Measurements from ENCODE around the gene MSH2.
A peak's percentile ranks its signal among the peaks of the same experiment; 100 is the strongest.

Gene MSH2

GRCh38 chr2:47508641-47509040 lies 105.7 kb downstream of the MSH2 start:
- no peak for DNase-seq (ENCODE audit: low read depth in 2 of 2)

DNA sequence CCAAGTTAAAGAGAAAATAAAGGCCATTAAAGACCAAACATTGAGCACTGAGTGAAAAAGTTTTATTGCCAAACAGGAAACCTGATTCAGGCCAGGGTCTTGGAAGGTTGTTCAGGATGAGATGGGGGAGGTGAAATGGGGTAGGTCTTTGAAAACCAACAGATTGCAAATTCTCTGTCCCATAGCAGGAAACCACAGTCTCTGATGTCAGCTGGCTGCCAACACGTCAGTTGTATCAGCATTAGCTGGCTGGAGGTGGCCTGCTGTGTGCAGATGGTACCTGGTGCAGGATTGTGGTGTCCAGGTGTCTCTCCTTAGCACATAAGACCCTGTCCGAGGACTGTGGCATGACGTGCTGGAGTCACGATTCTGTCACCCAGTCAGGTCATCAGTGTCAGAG lies 106.3 kb downstream of the MSH2 start:
- no peak for DNase-seq (ENCODE audit: low read depth in 2 of 2)

DNA sequence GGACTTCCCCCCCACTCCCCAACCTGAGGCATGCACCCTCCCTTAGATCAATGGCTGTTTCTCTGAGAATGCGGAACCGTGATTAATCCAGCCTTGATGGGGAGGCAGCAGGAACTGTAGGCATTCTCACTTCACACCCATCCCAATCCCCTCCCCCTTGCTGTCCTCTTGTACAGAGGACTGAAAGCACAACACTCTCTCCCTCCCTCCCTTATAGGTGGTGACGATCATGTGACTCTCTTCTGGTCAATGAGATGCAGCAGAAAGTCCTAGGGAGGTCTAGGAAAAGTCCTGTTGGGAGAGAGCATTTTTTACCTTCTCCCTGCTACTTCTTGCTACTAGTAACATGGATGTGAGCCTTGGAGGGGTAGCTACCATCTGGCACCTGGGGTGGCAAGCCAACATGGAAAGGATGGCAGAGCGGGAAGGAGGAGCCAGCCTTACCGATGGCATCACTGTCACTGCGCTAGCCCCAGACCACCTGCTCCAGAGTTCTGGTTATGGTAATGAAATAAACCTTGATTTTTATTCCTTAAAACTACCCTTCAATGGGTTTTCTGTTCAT lies 106.9 kb downstream of the MSH2 start:
- DNase-seq (ENCODE audit: low read depth in 2 of 2): no peak

DNA sequence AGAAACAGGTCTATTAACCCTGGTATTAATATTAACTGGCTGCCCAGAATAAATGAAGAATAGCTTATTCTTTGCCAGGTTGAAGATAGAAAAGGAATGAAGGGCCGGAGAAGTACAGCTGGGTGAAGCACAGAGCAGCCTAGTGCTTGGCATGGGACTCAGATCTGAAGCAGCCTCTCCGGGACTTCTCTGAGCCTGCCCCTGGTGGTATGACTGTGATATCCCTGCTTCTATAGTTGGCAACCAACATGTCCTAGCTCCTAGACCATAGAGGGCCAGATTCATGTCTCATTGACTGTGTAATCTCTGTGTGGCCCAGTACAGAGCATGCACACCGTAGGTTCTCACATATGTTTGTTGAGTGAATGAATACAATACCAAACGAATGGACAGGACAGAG lies 107.8 kb downstream of the MSH2 start:
- no peak for DNase-seq (ENCODE audit: low read depth in 2 of 2)

GRCh38 chr2:47512581-47513083 lies 109.7 kb downstream of the MSH2 start:
- DNase-seq (ENCODE audit: low read depth in 2 of 2): no peak

DNA sequence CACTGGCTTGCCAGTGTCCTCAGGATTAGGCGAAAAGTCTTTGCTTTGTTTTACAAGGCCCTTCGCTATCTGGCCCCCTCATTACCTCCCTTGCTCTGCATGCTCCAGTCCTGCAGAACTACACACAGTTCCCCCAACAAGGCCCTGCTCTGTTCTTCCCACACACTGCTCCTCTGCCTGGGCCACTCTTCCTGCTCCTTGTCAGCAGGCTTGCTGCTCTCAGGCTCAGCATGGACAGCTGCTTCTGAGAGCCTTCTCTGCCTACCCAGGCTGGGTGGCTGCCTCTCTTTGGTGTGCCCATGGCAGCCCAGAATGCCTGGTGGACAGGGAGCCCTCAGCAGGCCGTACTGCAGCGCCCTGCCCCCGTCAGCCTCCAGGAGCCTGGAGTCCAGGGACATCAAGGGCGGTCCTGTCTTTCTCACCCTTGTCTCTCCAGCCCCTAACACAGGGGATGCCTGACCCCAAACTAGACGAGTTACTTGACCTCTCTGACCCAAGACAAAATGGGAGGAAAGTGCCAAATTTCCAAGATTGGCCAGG lies 111.1 kb downstream of the MSH2 start:
- DNase-seq (ENCODE audit: low read depth in 2 of 2): no peak

GRCh38 chr2:47516360-47517104 lies 113.6 kb downstream of the MSH2 start:
- DNase-seq (ENCODE audit: low read depth in 2 of 2): no peak

- no peak for DNase-seq (ENCODE audit: low read depth in 2 of 2)
Observed at GRCh38 chr2:47518497-47519146, 115.7 kb downstream of the MSH2 start.

GRCh38 chr2:47519147-47519537 lies 116.2 kb downstream of the MSH2 start:
- DNase-seq (ENCODE audit: low read depth in 2 of 2): no peak

DNA sequence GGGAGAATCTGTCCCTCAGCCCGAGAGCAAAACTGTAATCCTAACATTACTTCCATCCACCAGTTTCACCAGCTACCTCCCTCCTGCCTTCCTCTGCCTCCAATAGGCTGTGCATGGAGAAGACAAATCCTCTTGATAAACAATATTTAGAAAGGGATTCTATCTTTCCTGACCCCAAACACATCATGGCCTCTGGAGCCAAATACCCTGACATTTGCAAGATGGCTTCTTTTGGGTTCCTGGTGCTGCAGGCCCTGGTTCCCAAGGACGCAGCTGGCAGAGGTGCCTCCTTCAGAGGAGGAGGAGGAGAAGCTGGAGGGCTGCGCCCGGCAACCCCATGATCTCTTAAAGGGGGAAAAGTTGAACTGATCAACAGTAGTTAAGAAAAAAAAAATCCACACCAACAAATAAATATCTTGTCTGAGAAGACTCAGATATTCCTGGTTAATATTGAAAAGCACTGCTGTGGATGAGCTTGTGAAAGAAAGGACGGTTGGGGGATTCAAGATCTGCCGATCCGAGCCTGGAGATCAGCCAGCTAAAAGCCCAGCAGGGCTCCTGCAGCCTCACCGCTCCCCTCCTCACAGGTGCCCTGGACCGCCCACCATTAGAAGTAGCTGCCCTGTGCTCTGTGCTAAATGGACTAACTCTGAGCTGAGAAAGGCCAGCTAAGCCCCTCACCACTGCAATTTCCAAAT lies 116.8 kb downstream of the MSH2 start:
- no peak for DNase-seq (ENCODE audit: low read depth in 2 of 2)

- DNase-seq (ENCODE audit: low read depth in 2 of 2): peak in 1 of 2 experiments; percentile 25
Observed at GRCh38 chr2:47520302-47520630, 117.3 kb downstream of the MSH2 start.

GRCh38 chr2:47520825-47521665 lies 118.1 kb downstream of the MSH2 start:
- DNase-seq (ENCODE audit: low read depth in 2 of 2): no peak

- DNase-seq (ENCODE audit: low read depth in 2 of 2): no peak
Observed at GRCh38 chr2:47521666-47522285, 118.8 kb downstream of the MSH2 start.

- DNase-seq (ENCODE audit: low read depth in 2 of 2): no peak
Observed at GRCh38 chr2:47525167-47525566, 122.2 kb downstream of the MSH2 start.

- no peak for DNase-seq (ENCODE audit: low read depth in 2 of 2)
Observed at GRCh38 chr2:47528455-47528854, 125.5 kb downstream of the MSH2 start.

DNA sequence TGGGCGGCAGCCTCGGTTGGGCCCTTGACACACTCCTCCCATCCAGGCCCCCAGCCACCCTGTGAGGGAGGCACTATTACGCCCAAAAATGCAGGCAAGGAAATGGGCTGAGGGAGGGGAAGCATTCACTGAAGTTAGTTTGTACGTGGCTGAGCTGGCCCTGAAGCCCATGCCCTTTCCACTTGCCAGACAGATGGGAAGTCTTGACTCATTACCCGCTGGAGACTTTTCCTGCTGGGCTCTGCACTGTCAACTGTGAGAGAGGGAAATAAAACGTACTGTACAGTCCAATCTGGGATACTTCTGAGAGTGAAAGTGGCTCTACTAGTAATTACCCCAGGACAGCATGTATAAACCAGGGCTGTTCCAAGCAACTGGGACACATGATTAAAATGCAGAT lies 125.9 kb downstream of the MSH2 start:
- no peak for DNase-seq (ENCODE audit: low read depth in 2 of 2)

GRCh38 chr2:47530105-47530760 lies 127.3 kb downstream of the MSH2 start:
- no peak for DNase-seq (ENCODE audit: low read depth in 2 of 2)

DNA sequence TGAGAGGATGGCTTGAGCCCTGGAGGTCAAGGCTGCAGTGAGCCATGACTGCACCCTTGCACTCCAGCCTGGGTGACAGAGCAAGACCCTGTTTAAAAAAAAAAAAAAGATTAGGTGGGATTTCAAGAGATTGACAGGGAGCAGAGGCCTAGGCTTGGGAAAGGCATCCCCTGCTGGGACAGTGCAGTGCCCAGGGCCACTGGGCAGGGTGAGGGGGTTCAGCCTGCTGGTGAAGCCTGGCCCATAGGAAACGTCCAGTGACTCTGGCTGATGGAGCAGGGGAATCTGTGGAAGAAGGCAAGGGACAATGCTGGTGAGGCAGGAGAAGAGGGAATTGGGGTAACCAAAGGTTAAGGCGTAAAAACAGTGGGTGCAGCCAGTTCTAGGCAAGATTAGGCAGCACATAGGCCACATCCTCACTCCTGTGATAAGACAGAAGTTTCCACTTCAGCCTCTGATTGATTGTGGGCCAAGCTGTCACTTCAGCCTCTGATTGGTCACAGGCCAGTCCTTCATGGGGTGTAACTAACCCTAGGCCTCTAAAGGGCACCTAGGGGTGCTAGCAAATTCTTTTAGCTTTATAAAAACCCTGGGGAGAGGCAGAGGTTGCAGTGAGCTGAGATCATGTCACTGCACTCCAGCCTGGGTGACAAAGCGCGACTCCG lies 128.6 kb downstream of the MSH2 start:
- no peak for DNase-seq (ENCODE audit: low read depth in 2 of 2)

Measured in fibroblast of skin of left biceps (primary cell).